GM19372 (cell line): ENCODE results near the gene ZFP69B.

Experiments
- ATAC-seq: cut with Tn5 transposase; IDR thresholded peaks from one replicate; pipeline ENCODE4 v1.9.1; 2021; ENCODE audit warnings: mild to moderate bottlenecking, low read depth, moderate library complexity; ENCODE audit not compliant: unreplicated experiment

Gene ZFP69B

DNA sequence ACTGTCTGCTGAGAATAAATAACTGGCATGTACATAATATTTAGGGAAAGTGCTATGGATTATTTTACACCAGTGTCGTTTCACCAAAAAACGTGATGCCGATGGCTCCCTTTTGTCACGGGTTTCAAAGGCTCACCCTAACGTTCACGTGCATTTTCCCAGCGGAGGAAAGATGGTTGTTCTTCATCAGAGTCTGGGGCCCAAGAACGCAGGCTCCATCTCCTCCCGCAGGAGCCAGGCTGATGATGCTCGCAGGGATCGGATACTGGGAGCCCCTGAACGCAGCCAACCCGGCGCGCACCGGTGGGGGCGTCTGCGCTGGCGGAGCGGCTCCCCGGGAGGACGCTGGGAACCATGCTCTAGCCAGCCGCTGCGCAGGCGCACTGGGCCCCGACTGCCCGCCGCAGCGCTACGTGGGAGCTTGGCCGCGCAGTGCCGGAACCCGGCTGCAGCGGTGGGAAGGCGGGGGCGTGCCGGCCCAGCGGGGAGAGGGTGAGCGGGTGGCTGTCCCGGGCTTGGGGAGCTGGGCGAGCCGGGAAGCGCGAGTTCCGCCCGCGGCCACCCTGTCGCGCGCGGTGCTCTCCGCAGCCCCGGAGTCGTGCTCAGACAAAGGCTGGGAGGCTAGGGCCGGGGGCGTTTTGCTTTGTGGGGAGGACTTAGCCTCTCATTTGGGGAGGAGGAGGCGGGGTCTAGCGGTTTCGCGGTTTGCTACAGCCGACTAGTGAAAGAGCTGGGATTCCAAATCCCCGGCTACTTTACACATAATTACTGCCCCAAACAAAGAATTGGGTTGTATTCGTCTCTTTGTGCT lies at the start of gene ZFP69B:
ZFP69B (plus strand) TSS at position 793 of the 811 bp plus-strand sequence. CDS start 486 bp downstream, outside the sequence.
- ATAC-seq = peak; percentile 81

DNA sequence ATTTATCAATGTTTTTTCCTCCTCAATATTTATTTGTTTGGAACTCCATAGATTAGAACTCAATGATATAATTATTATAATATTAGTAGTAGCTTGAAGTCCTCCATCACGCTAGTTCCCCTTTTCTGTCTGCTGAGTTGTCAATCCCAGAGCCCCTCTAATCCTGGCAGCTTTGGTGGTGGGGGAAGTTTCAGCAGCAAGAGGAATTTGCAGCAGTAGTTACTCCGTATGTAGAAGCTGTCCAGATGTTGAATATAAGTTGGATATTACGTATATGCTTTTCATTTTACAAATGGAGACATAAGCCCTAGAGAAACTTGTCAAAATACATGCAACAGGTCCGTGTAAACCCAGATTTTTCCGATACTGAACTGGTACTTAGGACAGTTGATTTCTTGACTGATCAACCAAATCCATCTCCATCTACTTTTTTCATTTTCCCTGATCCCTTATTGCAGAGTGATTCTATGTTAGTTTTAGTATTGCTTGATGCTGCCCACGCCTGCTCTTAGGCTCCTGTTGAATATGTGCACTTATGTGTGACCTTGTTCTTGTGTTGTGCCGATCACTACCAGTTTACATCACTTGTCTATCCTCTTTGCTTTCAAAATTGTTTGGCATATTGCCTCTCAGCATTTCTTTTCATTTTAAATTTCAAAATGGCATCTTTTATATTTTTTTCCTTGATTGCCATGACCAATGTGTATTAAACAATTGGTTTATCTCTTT lies 48.6 kb upstream of the ZFP69B start:
- no peak for ATAC-seq

DNA sequence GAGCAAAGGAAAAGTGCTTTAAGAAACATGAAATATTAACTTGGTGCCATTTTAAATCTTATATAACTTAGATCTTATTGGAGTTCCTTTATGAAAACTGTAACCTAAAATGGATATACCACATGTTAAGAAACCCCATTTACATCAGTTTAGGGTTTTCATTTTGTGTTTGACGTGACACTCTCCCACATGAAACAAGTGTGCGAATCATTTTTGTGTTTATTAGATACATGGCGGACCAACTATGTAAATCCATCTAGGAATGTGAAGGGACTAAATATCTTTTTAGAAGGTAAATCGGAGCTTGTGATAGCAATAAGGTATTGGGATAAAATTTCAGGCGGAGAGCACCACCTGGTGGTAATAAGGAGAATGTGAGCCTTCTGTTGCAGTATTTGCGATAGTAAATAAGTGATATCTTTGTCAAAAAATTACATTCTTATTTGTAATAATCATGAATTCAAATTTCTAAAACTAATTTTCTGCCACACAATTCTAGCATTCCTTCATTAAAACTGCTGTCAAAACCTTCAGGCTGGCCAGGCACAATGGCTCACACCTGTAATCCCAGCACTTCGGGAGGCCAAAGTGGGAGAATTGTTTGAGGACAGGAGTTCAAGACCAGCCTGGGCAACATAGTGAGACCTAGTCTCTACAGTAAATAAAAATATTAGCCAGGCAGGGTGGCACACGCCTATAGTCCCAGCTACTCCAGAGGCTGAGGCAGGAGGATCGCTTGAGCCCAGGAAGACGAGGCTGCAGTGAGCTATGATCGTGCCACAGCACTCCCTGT lies 45.4 kb upstream of the ZFP69B start:
- ATAC-seq = no peak

DNA sequence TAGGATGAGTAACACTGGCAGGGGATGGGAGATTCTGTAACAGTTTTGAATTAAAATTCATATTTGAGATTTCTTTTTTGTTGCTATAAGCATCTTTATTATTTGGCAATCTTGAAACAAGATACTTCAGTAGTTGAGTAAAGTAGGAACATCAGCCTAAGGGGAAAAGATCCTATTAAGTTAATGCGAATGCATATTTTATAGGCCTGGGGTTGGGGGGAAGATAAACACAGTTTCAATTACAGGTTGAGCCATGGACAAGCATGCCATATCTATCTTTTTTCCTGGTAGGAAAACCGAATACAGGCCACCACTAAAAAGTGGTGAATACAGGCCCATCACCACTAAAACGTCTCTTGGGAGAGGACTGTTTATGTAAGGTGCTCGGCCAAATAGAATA lies 44.5 kb upstream of the ZFP69B start:
- ATAC-seq = no peak

GRCh38 chr1:40407453-40407852 lies 42.8 kb upstream of the ZFP69B start:
- no peak for ATAC-seq

GRCh38 chr1:40409467-40409866 lies 40.8 kb upstream of the ZFP69B start:
- no peak for ATAC-seq

- ATAC-seq = no peak
These were observed 39.0 kb upstream of the ZFP69B start for GRCh38 chr1:40411294-40411693.

- ATAC-seq = no peak
These were observed 38.4 kb upstream of the ZFP69B start for GRCh38 chr1:40411843-40412242.

GRCh38 chr1:40413527-40414252 lies 36.6 kb upstream of the ZFP69B start:
- ATAC-seq = no peak

GRCh38 chr1:40414331-40414730 lies 35.9 kb upstream of the ZFP69B start:
- ATAC-seq = no peak

- no peak for ATAC-seq
These were observed 33.6 kb upstream of the ZFP69B start for GRCh38 chr1:40416709-40417108.

GRCh38 chr1:40421431-40422384 lies 28.6 kb upstream of the ZFP69B start:
- ATAC-seq = no peak

DNA sequence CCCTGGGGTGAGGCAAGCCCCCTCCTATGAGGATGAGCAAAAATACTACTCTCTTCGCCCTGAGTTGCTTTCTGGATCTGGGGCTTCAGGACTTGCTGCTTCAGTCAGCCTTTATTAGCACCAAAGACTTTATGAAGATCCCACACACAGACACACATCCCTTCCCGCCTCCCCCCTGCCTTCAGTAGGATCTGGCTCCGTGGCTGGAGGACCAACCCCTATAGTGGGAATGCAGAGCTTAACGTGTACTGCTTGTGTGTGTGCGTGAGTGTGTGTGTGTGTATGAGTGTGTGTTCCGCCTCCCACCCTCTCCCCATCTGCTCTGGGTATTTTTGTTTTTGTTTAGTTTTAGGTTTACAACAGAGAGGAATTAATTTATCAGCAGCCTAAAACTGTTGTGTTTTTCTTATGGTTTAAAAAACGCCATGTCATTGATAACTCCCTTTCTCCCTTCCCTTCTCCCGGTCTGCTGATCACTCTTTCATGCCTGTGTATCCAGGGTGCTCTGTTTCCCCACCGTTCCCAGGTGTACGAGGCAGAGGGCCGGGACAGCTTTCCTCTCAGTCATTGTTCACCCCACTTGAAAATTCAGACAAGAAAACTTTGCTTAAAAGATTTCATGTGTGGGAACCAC lies 27.5 kb upstream of the ZFP69B start:
- ATAC-seq = no peak

GRCh38 chr1:40423264-40423642 lies 27.0 kb upstream of the ZFP69B start:
- ATAC-seq = no peak

DNA sequence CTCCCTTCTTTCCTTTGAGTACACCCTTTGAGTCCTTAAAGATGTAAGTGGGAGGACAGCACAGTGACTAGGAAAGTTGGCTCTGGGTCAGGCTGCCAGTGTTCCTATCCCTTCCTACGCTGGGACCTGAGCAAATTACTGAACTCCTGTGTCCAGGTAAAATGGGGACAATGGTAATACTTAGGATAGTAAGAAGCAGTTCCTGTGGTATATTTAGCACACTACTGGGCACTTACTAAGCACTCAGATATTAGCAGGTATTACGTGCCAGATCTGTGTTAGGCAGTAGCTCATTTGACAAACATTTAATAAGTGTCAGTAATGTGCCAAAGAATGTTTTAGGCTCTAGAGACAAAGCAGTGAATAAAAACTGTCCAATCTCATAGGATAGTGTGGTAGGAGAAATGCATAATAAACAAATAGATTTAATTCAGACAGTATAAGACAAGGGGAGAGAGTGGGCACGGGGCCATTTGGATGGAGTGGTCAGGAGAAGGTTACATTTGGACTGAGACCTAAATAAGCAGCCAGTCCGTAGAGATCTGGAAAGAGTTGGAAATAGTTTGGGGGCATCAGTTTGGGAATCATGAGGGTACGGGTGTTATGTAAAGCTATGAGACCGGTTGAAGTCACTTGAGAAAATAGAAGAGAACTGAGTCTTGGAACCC lies 26.2 kb upstream of the ZFP69B start:
- no peak for ATAC-seq

GRCh38 chr1:40425198-40425597 lies 25.1 kb upstream of the ZFP69B start:
- no peak for ATAC-seq

DNA sequence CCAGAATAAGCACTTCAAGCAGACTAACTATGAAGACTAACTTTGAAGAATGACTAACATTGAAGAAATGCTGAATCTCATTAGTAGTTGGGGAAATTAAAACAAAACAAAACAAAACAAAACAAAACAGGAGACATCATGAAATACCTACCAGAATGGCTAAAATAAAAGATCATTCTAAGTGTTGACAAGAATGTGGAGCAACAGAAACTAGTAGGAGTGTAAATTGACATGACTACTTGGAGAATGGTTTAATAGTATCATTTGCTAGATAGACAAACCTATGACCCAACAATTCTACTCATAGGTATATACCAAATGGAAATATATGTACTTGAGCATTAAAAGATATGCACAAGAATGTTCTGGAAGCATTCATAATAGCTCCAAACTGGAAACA lies 18.9 kb upstream of the ZFP69B start:
- no peak for ATAC-seq

DNA sequence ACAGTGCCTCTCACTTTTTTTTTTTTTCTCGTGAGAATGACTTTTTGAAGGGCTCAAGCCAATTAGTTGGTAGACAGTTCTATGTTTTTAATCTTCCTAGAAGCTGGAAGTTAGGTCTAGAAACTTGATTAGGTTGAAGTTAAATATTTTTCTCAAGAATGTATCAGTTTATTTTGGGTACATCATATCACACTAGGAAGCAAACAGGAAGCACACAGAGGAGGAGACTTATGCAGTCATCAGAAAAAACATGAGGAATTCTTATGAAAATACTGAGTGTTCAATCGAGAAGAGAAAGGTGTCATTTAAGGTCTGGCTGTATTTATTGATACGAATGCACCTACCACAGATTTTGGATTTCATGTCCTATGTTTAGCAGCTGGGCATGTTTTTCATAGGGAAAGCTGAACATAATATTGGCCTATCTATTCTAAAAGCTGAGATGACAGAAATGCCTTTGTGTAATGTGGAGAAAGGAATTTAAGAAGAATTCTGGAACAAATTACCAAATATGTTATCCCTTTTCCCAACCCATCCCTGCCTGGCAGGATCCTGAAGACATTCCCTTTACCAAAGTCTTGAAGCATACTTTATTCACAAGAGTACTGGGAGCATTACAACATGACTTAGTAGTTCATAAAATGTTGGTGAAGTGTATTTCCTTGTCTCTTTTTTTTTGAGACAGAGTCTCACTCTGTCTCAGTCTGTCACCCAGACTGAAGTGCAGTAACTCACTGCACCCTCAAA lies 17.5 kb upstream of the ZFP69B start:
- ATAC-seq = no peak
